ENCODE data around the gene PRR5L. TPM values are rescaled to one million over a fixed set of nuclear protein-coding genes. Genes with fewer than 3 reads are reported as not detected.

The PRR5L gene
- total RNA-seq, 1 donor from 2014 or later, result 8.1 TPM

GRCh38 chr11:36360318-36360717 lies 64.2 kb downstream of the PRR5L start:
- no peak for DNase-seq

- DNase-seq, result no peak
These were observed 64.8 kb downstream of the PRR5L start for GRCh38 chr11:36360826-36361415.

- DNase-seq, result no peak
These were observed 65.4 kb downstream of the PRR5L start for GRCh38 chr11:36361472-36361871.

GRCh38 chr11:36361901-36362391 lies 65.9 kb downstream of the PRR5L start:
- DNase-seq, result peak; percentile 23

GRCh38 chr11:36362902-36363301 lies 66.8 kb downstream of the PRR5L start:
- no peak for DNase-seq

GRCh38 chr11:36363361-36364268 lies 67.5 kb downstream of the PRR5L start:
- no peak for DNase-seq

- DNase-seq, result no peak
These were observed 68.7 kb downstream of the PRR5L start for GRCh38 chr11:36364551-36365325.

- no peak for DNase-seq
These were observed 69.8 kb downstream of the PRR5L start for GRCh38 chr11:36365907-36366306.

GRCh38 chr11:36367806-36368680 lies 72.0 kb downstream of the PRR5L start:
- no peak for DNase-seq

GRCh38 chr11:36371181-36371580 lies 75.1 kb downstream of the PRR5L start:
- no peak for DNase-seq

- no peak for DNase-seq
These were observed 75.5 kb downstream of the PRR5L start for GRCh38 chr11:36371590-36371989.

GRCh38 chr11:36372101-36372771 lies 76.1 kb downstream of the PRR5L start:
- DNase-seq, result no peak

GRCh38 chr11:36373016-36374010 lies 77.2 kb downstream of the PRR5L start:
- DNase-seq, result no peak

GRCh38 chr11:36374726-36375125 lies 78.6 kb downstream of the PRR5L start:
- no peak for DNase-seq

- DNase-seq, result no peak
These were observed 79.4 kb downstream of the PRR5L start for GRCh38 chr11:36375353-36376008.

- no peak for DNase-seq
These were observed 80.2 kb downstream of the PRR5L start for GRCh38 chr11:36376009-36376887.

- DNase-seq, result no peak
These were observed 81.0 kb downstream of the PRR5L start for GRCh38 chr11:36376888-36377758.
